ENCODE results near the gene HGD.

DNA sequence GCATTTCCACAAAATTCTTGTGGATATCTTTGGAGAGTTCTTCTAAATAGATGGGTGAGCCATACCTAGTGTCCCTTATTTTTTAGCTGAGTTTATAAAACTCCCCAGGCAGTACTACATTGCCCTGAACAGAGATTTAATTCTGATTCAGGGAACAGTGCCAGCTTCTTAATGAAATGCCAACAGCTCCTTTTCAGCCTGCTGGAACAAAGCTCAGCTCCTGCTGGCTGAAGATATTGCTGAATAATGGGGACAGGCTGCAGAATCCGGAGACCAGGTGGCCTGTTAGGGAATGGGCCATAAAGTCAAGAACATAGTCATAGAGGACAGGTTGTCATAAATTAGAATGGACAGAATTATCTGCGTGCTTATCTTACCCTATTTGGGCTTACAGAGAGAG, 8.9 kb downstream of the HGD start:
- TF ChIP-seq ZNF274 (IDR thresholded peaks at IDR 0.05; ENCODE audit: low read depth, low read length) (no peak), YY1 (IDR thresholded peaks at IDR 0.05; ENCODE audit: insufficient read depth, insufficient read length) (no peak), SUZ12 (IDR thresholded peaks at IDR 0.05; ENCODE audit: extremely low read depth, insufficient read depth, insufficient read length) (no peak)
